ENCODE measurements around the gene METTL16.

METTL16 gene

GRCh38 chr17:2398655-2399571, 112.8 kb downstream of the METTL16 start:
- H3K27ac ChIP-seq: peak overlapping the region; percentile 97
- TF ChIP-seq CTCF (conservative IDR thresholded peaks at IDR 0.05) (no peak), ZFX (IDR thresholded peaks at IDR 0.05) (no peak)

- TF ChIP-seq ZFX (IDR thresholded peaks at IDR 0.05): no peak
- TF ChIP-seq CTCF (conservative IDR thresholded peaks at IDR 0.05): no peak
- H3K27ac ChIP-seq: peak overlapping the region; percentile 97
These were observed 113.5 kb downstream of the METTL16 start for GRCh38 chr17:2398182-2398581.

GRCh38 chr17:2397247-2398171, 114.2 kb downstream of the METTL16 start:
- TF ChIP-seq CTCF (conservative IDR thresholded peaks at IDR 0.05): no peak
- TF ChIP-seq ZFX (IDR thresholded peaks at IDR 0.05): no peak
- peak overlapping the region; percentile 97 for H3K27ac ChIP-seq

GRCh38 chr17:2396568-2397246, 115.0 kb downstream of the METTL16 start:
- TF ChIP-seq CTCF (conservative IDR thresholded peaks at IDR 0.05) (no peak), ZFX (IDR thresholded peaks at IDR 0.05) (0 out of 2 replicates have a peak, but pooled peaks have one; percentile 23)
- peak overlapping the region; percentile 97 for H3K27ac ChIP-seq

GRCh38 chr17:2396192-2396567, 115.5 kb downstream of the METTL16 start:
- H3K27ac ChIP-seq: peak overlapping the region; percentile 97
- TF ChIP-seq CTCF (conservative IDR thresholded peaks at IDR 0.05) (no peak; the same call in 1 of the 2 replicates), ZFX (IDR thresholded peaks at IDR 0.05) (no peak)

GRCh38 chr17:2395258-2396181, 116.2 kb downstream of the METTL16 start:
- TF ChIP-seq ZFX (IDR thresholded peaks at IDR 0.05): no peak
- no peak; the same call in 1 of the 2 replicates for TF ChIP-seq CTCF (conservative IDR thresholded peaks at IDR 0.05)
- peak overlapping the region; percentile 97 for H3K27ac ChIP-seq

All from C4-2B (cell line).